GM12891 (cell line): ENCODE results near the gene SCAF1.

Experiments used
- POLR2A ChIP-seq: IDR thresholded peaks from 2 replicates; pipeline ENCODE4 v1.6.1; 2011; ENCODE audit warnings: low read depth, low read length, control low read depth
- TAF1 ChIP-seq: IDR thresholded peaks from 2 replicates; pipeline ENCODE4 v1.6.1; 2011; ENCODE audit warnings: low read depth, low read length, control low read depth

GRCh38 chr19:49700563-49700962, 58.6 kb downstream of the SCAF1 start:
- TF ChIP-seq TAF1 (no peak), POLR2A (no peak)
